Activated CD8-positive, alpha-beta memory T cell treated with anti-CD3 and anti-CD28 coated beads for 1 hour (primary cell): ENCODE results near the gene LRRC75B.

Source experiments
- DNase-seq, 2 donors: peaks; one replicate each; pipeline ENCODE4 v3.0.0-alpha.2; 2020; ENCODE audit warnings: low read depth in 1 of 2; ENCODE audit errors: extremely low read depth in 1 of 2

Gene LRRC75B

DNA sequence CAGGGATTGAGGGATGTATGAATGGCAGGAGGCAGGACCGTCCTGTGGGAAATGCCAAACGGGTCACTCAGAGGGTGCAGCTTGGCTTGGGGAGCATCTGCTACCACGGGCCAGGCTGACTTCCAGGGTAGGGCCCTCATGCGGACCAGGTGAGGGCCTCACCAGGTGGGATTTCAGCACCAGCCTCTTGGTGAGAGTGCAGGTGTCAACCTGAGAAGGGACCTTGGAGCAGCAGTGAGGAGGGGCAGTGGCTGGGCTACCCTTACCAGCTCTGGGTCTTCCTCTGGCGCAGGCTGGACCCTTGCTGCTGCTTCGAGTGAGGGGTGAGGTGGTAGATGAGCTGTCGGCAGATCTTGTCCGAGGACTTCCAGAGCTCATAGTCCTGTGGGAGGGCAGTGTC is 4.9 kb downstream of the LRRC75B start:
- DNase-seq = no peak

DNA sequence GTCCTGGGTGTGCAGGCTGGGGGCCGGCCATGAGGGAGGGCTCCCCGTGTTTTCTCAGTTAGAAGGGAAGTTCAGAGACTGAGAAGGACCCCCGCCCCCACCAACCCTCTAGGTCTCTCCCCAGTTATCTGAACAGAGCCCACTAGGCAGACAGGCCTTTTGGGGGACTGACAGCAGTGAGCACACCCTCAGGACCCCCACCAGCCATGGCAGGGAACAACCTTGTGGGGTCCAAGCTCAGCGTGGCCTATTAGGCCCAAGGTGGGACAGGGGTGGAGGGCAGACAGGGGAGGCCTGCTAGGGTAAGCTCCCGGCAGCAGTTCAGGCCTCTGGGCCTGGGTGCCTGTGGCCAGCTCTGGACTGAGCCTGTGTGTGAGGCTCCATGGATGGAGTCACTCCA is 5.6 kb downstream of the LRRC75B start:
- DNase-seq = no peak

DNA sequence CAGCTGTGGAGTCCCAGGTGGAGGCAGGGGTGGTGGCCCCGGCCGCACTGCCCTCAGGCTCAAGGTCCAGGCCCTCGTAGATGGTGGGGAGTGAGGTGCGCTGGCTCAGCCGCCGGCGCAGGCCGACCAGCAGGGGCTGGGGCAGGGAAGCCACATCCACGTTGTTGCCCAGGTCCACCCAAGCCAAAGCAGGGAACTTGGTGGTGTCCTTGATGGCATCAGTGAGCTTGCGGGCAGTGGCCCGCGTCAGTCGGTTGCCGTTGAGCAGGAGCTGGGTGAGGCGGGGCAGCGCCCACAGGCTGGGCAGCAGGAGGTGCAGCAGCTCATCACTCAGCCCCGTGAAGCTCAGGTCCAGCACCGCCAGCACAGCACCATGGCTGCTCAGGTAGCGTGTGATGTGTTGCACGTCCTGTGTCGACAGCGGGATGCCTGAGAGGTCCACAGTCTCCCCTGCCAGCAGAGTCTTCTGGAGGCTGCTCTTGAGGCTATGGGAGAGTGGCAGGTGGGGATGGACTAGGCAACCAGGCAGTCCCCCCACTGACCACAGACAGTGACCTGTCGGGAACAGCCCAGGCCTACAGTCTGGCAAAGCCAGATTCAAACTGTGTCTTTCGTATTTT is 6.8 kb downstream of the LRRC75B start:
- no peak for DNase-seq

DNA sequence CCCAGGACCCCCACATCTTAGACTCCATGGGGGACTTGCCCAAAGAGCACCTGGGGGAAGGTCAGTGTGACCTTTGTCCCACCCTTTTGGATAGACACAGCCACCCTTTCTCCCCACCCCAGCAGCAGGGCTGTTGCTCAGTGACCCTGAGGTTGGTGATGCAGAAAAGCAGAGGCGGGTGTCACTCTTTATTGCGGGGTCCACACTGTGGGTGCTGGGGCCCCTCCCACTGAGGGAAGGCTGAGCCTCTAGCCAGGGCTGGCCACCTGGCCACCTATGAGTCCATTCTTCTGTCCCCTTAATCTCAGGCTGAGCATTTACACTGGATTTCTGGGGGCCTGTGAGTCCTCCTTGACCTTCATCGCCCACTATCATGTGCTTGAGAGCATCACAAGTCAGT is 7.4 kb downstream of the LRRC75B start:
- DNase-seq = no peak

DNA sequence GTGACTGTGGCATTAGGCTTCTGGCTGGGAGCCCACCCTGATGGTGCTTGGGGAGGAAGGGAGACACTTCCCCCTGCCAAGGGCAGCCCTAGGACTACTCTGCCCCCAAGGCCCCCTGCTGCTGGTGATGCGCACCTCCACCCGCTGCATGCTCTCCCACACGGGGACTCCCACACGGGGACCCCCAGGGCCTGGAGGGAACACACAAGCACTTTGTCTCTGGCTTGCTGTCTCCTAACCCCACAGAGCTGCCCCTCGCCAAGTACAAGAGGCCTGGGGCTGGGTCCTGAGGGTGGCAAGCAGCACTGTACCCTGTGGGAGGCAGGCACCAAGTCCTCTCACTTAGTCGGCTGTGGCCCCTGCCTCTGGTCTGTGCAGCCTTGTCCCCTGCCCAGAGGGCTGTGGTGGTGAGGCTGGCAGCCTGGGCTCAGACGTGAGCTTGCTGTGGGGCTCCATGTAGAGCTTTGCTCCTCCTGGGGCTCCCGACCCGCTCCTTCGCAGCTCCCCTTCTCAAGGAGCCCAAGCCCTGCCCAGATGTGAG is 7.9 kb downstream of the LRRC75B start:
- no peak for DNase-seq

DNA sequence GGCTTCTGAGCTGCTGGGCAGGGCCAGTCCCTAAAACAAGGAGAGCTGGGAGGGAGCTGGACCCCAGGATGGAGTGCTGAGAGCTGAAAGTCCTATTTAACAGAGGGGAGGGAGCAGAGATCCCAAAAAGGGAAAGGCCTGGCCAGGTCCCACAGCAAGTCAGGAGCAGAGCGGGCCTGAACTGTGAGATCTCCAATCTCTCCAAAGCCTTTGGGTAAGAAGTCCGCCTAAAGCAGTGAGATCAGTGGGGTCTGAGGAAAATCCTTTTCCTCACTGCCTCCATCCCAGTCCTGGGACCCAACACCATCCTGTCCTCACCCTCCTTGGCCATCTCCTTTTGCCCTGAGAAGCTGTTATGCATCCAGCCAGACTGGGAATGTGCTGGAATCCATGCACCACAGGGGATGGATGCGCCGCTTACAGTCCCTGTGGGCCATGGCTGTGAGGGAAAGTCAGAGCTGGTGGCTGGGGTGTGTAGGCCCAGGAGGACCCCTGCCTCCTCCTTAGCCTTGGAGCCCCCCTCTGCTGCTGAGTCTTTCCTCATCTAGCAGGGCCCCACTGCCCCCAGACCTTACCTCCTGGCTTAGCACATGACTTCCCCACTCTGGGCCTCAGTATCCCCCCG is 8.6 kb downstream of the LRRC75B start:
- DNase-seq = no peak

DNA sequence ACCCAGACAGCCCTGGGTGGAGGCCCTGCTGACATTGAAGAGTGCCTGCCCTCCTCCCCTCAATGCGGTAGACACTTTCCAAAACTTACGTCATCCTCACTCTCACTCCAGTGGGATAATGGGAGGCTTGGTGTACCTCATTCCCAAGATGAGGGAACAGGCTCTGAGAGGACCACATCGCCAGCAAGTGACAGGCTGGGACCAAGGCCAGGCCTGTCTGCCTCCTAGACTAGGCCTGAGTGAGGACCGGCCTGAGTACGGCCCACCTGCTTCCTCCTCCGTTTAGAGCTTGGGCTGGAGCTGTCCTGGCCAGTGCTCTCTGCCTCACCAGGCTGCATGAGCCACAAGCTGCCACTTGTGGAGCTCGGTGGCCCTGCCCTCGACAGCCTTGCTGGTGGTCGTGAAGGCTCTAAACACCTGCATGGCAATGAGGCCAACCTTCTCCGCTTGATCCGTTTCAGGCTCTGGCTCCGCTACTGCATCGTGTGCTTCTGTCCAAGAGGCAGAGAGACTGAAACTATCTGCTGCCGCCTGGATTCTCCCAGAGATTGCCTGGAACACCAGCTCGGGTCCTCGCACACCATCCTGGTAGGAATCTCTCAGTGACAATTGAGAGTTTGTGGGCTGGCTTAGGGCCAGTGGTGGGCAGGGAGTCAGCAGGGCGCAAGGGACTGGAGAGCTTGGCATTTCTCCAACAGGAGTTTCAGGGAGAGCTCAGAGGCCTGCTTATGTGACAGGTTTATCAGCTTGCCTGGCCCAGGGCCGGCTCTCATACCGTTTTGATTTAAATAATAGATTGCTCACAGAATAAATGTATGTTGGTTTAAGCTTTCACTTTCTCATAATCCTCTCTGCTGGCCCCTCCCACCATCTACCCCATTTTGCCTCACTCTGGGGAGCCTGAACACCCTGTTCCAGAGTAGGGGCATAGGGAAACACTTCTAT is 9.4 kb downstream of the LRRC75B start:
- no peak for DNase-seq

DNA sequence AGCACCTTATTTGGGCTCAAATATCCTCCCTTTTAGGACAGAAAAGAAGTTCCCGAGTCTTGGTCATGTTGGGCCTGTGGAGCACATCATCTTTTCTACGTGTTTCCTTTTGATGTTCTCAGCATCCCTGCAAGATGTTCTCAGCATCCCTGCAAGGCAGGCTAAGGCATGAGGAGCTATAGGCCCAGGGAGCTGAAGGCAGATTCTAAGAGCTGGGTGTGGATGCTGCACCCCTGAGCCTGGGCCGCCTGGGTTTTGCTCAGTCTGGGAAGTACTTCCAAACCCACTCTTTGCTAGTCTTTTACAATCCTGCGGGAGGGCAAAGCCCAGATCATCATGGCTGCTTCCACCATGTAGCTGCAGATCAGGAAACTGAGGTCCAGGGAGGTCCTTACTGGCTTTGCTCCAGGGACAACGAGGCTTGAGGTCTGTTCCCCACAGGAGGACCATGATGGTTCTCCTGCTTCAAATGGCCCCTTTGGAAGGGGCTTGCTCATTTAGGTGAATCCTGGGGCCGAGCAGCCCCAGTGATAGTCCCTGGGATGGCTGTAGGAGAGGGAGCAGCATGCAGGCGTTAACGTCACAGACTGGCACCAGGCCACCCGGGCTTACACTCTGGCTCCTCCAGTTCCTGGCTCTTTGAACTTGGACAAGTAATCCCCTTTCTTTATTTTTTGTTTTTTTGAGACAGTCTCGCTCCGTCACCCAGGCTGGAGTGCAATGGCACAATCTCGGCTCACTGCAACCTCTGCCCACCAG is 10.6 kb downstream of the LRRC75B start:
- DNase-seq = no peak

DNA sequence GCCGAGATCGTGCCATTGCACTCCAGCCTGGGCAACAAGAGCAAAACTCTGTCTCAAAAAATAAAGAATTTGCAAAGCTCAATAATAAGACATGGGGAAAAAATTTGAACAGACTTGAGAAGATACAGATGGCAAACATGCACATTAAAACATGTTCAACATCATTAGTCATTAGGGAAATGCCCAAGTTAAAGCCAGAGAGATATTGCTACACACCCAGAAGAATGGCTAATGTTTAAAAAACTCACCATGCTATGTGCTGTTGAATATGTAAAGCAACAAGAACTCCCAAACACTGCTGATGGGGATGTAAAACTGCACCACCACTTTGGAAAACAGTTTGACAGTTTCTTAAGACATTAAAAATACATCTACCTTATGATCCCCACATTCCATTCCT is 12.6 kb downstream of the LRRC75B start:
- DNase-seq = no peak

DNA sequence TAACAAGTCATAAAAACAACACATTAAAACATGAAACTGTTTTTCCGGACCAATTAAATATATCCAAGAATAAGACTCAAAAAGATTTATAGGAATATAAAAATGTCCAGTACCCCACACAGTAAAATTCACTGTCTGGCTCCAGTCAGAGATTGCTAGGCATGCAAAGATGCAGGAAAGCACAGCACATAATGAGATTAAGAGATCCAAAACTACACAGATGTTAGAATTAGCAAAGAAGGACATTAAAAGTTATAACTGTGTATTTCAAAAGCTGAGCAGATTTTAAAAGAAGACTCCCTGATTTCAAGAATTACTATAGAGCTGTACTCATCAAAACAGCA is 13.6 kb downstream of the LRRC75B start:
- DNase-seq = no peak

DNA sequence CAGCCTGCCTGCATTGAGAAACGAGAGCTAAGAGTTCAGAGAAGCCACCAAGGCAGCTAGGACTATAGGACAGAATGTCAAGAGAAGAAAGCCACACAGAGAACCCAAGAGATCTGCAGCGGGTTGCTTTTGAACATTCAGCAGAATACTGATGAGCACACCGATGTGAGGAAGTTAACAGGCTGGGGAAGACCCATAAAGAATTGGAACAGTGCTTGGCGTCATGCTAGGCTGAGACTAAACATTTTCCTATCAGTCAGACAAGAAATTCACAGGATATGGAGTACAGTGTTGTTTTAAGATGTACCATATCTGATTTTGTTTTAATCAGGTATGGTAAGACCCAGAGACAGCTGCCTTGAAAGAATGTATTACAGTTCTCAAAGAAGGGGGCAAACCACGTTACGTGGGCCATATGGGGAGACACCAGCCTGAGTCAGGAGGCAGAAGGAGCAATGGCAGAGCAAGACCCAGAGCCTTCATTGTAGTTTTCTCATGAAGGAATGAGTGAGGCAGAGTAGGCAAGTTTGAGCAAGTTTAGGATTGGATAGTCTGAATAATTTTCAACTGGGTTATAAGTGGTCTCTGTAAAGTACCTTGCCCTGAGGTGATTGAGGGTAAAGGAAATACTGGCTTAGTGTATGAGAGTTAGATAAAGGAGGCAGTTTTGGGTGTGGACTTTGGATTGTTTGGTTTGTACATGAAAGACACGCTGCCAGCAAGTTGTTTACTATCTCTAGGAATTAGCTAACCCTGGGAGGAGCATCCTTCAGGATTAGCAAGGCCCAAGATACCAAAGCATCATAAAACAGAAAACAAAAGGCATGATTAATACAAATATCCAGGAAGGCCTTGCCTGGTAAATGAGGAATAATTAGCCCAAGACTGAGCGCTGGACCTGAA is 14.3 kb downstream of the LRRC75B start:
- DNase-seq = no peak

DNA sequence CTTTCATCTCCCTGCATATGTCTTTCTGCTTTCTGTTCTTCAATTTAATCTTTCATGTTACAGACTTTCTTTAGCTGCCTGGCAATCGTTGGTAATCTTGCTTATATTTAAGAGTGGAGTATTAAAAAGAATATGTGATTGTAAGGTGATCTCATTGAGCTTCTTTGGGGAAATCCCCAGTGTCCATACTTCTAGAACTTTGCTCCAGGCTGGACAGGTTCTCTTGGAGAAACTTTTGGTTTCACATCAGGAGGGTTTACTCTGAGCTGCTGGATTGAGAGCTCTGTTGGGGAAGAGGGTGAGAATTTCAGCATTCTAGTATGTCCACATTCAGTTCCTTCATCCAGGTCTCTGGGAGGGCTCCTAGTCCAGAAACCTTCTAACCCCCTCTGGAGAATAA is 16.1 kb downstream of the LRRC75B start:
- no peak for DNase-seq

DNA sequence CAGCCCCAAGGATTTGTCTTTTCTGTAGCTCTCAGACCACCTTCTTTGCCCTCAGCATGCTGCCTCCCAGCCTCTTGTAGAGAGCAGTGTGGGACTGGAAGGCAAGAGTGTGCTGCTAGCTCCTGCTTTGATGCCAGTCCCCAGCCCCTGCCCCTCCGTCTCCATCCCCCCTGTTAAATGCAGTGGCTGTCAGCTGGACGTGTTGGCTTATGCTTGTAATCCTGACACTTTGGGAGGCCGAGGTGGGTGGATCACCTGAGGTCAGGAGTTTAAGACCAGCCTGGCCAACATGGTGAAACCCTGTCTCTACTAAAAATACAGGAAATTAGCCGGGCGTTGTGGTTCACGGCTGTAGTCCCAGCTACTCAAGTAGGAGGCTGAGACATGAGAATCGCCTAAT is 21.6 kb downstream of the LRRC75B start:
- DNase-seq = no peak

DNA sequence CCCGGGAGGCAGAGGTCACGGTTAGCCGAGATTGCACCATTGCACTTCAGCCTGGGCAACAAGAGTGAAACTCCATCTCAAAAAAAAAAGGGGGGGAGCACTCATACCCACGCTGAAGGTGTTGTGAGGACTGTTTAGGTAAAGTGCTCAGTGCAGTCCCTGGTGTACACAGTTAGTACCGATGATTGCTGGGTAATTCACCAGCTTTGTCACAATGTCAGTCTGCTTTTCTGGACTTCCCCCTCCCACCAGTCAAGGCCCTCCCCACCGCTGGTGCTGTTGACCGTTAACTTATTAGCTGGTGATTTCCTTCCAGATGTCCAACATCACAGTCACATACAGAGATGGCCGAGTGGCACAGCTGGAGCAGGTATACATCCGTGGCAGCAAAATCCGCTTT is 25.2 kb downstream of the LRRC75B start:
- DNase-seq = no peak

DNA sequence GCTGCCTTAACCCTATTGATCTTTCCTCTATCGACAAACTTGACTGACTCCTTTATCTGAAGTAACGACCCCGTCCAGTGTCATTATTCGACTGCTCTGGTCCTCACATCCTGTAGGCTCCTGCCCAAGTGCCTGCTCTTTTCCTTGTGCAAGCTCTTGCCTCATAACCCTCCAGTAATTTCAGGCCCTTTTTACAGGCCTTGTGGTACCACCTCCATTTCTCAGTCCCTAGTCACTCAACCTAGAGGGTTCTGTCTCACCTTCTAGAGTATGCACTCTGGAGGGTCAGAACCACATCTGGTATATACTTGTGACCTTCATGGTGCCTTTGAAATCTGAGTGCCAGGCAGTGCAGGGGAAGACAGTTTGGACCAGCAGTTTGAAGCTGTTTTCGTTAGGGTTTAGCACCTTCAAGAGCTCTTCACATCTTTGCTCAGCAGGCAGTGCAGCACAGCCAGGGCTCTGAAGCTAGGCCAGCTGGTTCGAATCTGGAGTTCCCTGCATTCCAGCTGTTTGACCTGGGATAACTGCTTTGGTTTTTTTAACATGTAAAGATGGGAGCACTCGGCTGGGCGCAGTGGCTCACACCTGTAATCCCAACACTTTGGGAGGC is 25.9 kb downstream of the LRRC75B start:
- no peak for DNase-seq

DNA sequence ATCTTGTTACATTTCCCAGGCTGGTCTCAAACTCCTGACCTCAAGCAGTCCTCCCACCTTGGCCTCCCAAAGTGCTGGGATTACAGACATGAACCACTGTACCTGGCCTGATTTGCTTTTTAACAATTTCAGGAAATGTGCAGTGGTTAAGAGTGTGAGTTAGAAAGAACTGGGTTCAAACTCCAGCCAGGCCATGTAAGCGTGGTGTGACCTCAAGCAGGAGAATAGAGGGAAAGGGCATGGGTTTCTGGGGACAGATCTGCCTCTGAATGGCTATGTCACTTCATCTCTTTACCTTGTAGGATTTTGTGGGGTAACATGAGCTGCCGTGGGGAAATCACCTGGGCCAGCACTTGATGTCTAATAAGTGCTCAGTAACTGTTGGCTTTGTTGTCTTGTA is 27.8 kb downstream of the LRRC75B start:
- no peak for DNase-seq

DNA sequence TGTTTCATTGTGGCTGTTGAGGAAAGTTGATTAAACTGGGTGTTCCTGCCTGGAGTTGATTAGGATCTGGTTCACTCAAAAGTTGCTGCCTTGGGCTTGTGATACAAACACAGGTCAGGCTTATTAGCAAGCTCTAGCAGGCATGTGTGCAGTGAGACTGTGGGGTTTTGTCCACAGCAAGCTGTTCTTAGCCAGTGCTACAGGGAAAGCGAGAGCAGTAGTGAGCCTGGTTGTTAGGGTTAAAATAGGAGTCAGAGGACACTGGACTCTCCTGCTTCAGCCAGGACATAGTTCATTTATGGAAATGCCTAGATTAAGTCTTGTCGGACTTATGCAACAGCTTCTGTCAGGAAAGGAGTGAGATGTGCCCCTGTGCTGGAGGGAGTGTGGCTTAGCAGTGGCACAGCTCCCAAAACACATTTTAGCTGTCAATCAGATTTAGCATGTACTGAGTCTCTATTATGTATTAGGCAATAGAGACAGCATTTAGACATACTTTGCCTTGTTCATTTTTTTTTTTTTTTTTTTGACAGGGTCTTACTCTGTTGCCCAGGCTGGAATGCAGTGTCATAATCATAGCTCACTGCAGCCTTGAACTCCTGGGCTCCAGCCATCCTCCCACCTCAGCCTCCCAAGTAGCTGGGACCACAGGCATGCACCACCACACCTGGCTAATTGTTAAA is 28.4 kb downstream of the LRRC75B start:
- no peak for DNase-seq

DNA sequence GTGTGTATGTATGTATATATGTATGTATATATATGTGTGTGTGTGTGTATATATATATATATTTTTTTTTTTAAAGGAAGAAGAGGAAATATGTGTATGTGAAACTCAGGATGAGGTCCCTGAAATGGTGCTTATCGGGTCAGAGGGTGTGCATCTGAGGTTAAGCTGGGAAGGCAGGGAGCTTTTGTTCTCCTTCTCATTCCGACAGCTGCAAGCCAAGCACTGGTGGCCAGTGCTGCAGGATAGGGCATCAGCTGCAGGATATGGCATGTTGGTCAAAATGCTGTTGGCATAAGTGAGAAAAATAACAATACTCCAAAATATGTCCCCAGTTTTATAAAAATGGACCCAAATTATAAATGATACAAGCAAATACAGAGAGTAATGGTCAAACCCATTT is 29.6 kb downstream of the LRRC75B start:
- no peak for DNase-seq

DNA sequence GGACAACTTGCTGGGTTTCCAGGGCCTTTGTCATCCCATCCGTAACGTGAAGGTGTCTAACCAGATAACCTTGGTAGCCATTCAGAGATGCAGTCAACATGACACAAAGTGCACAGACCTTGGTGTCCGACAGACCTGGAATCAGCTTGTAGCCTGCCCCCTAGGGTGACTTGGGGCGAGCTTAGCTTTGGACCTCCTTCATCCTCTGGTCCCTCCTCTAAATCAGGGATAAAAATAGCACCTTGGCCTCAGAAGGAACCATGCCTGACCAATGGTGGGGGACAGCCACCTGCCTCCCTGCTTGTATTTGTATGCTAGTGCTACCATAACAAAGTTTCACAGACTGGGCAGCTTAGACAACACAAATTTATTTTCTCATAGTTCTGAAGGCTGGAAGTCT is 33.4 kb downstream of the LRRC75B start:
- DNase-seq = no peak
